ENCODE results near the gene ERVV-1. TPM values are rescaled to one million over a fixed set of nuclear protein-coding genes. Genes with fewer than 3 reads are reported as not detected.

Gene ERVV-1
- total RNA-seq, 1 donor from 2014 or later, result not detected

- H3K9ac ChIP-seq, result no peak overlapping the region
- no peaks in the 10 kb centered on the region for H3K79me2 ChIP-seq (ENCODE audit: low read depth)
- H3K4me3 ChIP-seq, result no peak overlapping the region
- H3F3A ChIP-seq (ENCODE audit: low read depth), result no peaks in the 10 kb centered on the region
- Mint-ChIP-seq H3K4me1 (no peaks in the 10 kb centered on the region), H3K27ac (no peak overlapping the region), H3K9me3 (peaks cover 55% of the 10 kb centered on the region), H3K4me3 (no peak overlapping the region), H3K27me3 (ENCODE audit: insufficient read depth, low read depth) (no peaks in the 10 kb centered on the region), H3K36me3 (peaks cover 5% of the 10 kb centered on the region)
- DNase-seq (ENCODE audit: low spot score), result no peak
- no peak overlapping the region for H3K27ac ChIP-seq
- no peak overlapping the region for H3K4me2 ChIP-seq
- H3K9me3 ChIP-seq (ENCODE audit: low read depth), result no peaks in the 10 kb centered on the region
- H3K27me3 ChIP-seq, result no peaks in the 10 kb centered on the region
- no peaks in the 10 kb centered on the region for H3K4me1 ChIP-seq
- no peak for TF ChIP-seq EZH2phosphoT487 (IDR thresholded peaks at IDR 0.05)
- TF ChIP-seq EZH2 (IDR thresholded peaks at IDR 0.05), result no peak
- TF ChIP-seq, protein P1, sequence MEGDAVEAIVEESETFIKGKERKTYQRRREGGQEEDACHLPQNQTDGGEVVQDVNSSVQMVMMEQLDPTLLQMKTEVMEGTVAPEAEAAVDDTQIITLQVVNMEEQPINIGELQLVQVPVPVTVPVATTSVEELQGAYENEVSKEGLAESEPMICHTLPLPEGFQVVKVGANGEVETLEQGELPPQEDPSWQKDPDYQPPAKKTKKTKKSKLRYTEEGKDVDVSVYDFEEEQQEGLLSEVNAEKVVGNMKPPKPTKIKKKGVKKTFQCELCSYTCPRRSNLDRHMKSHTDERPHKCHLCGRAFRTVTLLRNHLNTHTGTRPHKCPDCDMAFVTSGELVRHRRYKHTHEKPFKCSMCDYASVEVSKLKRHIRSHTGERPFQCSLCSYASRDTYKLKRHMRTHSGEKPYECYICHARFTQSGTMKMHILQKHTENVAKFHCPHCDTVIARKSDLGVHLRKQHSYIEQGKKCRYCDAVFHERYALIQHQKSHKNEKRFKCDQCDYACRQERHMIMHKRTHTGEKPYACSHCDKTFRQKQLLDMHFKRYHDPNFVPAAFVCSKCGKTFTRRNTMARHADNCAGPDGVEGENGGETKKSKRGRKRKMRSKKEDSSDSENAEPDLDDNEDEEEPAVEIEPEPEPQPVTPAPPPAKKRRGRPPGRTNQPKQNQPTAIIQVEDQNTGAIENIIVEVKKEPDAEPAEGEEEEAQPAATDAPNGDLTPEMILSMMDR (IDR thresholded peaks at IDR 0.05), result no peak
- H3K36me3 ChIP-seq, result no peaks in the 10 kb centered on the region
- H2AFZ ChIP-seq (replicated peaks), result no peak overlapping the region
- H4K20me1 ChIP-seq (ENCODE audit: low read depth), result no peaks in the 10 kb centered on the region
These were observed 5.5 kb upstream of the ERVV-1 start for GRCh38 chr19:53008061-53008778.

GRCh38 chr19:53010494-53010893 lies 3.2 kb upstream of the ERVV-1 start:
- TF ChIP-seq, protein P1 (IDR thresholded peaks at IDR 0.05), result peak; percentile 22
- no peak for TF ChIP-seq EZH2phosphoT487 (IDR thresholded peaks at IDR 0.05)
- Histone ChIP-seq H3K27ac (no peak overlapping the region), H3K79me2 (ENCODE audit: low read depth) (no peaks in the 10 kb centered on the region), H3K9me3 (ENCODE audit: low read depth) (no peaks in the 10 kb centered on the region), H4K20me1 (ENCODE audit: low read depth) (no peaks in the 10 kb centered on the region), H3K4me3 (no peak overlapping the region), H3K4me1 (no peaks in the 10 kb centered on the region), H3K4me2 (no peak overlapping the region), H3F3A (ENCODE audit: low read depth) (no peaks in the 10 kb centered on the region), H2AFZ (replicated peaks) (no peak overlapping the region), H3K27me3 (no peaks in the 10 kb centered on the region), H3K36me3 (no peaks in the 10 kb centered on the region), H3K9ac (no peak overlapping the region)
- Mint-ChIP-seq H3K36me3 (peaks cover 2% of the 10 kb centered on the region), H3K4me3 (no peak overlapping the region), H3K27ac (no peak overlapping the region), H3K4me1 (no peaks in the 10 kb centered on the region), H3K27me3 (ENCODE audit: insufficient read depth, low read depth) (no peaks in the 10 kb centered on the region), H3K9me3 (peaks cover 51% of the 10 kb centered on the region)
- peak; percentile 37 for DNase-seq (ENCODE audit: low spot score)

GRCh38 chr19:53012006-53012405 lies 1.7 kb upstream of the ERVV-1 start:
- H3K79me2 ChIP-seq (ENCODE audit: low read depth), result no peaks in the 10 kb centered on the region
- H3K27ac ChIP-seq, result no peak overlapping the region
- no peaks in the 10 kb centered on the region for H3K36me3 ChIP-seq
- H3K4me1 ChIP-seq, result no peaks in the 10 kb centered on the region
- H3F3A ChIP-seq (ENCODE audit: low read depth), result no peaks in the 10 kb centered on the region
- TF ChIP-seq EZH2 (IDR thresholded peaks at IDR 0.05), result no peak
- TF ChIP-seq, protein P1 (IDR thresholded peaks at IDR 0.05), result no peak
- no peak for TF ChIP-seq EZH2phosphoT487 (IDR thresholded peaks at IDR 0.05)
- no peak overlapping the region for H2AFZ ChIP-seq (replicated peaks)
- Mint-ChIP-seq H3K27me3 (ENCODE audit: insufficient read depth, low read depth) (no peaks in the 10 kb centered on the region), H3K4me3 (no peak overlapping the region), H3K36me3 (peaks cover 2% of the 10 kb centered on the region), H3K4me1 (no peaks in the 10 kb centered on the region), H3K9me3 (peaks cover 48% of the 10 kb centered on the region), H3K27ac (no peak overlapping the region)
- DNase-seq (ENCODE audit: low spot score), result no peak
- no peak overlapping the region for H3K4me3 ChIP-seq
- H3K4me2 ChIP-seq, result no peak overlapping the region
- H4K20me1 ChIP-seq (ENCODE audit: low read depth), result no peaks in the 10 kb centered on the region
- no peak overlapping the region for H3K9ac ChIP-seq
- no peaks in the 10 kb centered on the region for H3K27me3 ChIP-seq
- H3K9me3 ChIP-seq (ENCODE audit: low read depth), result no peaks in the 10 kb centered on the region

All from neural progenitor cell (in vitro differentiated cells).